Smooth muscle cell of bladder (primary cell): ENCODE data around the gene FBXO33. TPM values are rescaled to one million over a fixed set of nuclear protein-coding genes. Genes with fewer than 3 reads are reported as not detected.

ENCODE experiments used
- total RNA-seq: library from RNA; depleted of rRNA; stranded (reverse); fragments of >200 nt; gene quantifications from 2 replicates; pipeline ENCODE4 v1.2.3, GENCODE V29; 2014

Gene FBXO33
- 11.7 and 15.8 TPM in 2 replicates for total RNA-seq

GRCh38 chr14:39432179-39432618 is at the start of gene FBXO33:
TSS of gene FBXO33 (minus strand) at chr14:39432433. CDS start at chr14:39432162, 271 bp downstream.

Other genes with a start within 250 kb of the FBXO33 start
- 11.9 and 14.5 TPM in 2 replicates for gene MIA2, start 198.5 kb downstream of the FBXO33 start, total RNA-seq